Mammary epithelial cell (primary cell): Measurements from ENCODE around the gene TIGD4.

Experiments used
- EZH2 ChIP-seq: IDR thresholded peaks from 2 replicates; pipeline ENCODE4 v1.6.1; 2012; ENCODE audit warnings: low read length, inconsistent platforms, borderline replicate concordance
- TF ChIP-seq, protein P1 (sequence below), 2 donors: IDR thresholded peaks in 1 of 2; conservative IDR thresholded peaks in 1 of 2; 2 replicates each; pipeline ENCODE4 v1.5.1; 2011 to 2012; ENCODE audit warnings: inconsistent platforms in 2 of 2, low read length in 2 of 2, mild to moderate bottlenecking in 2 of 2, control low read depth in 1 of 2, low read depth in 1 of 2; ENCODE audit not compliant: insufficient read depth in 1 of 2; ENCODE audit errors: extremely low read depth in 1 of 2

DNA sequence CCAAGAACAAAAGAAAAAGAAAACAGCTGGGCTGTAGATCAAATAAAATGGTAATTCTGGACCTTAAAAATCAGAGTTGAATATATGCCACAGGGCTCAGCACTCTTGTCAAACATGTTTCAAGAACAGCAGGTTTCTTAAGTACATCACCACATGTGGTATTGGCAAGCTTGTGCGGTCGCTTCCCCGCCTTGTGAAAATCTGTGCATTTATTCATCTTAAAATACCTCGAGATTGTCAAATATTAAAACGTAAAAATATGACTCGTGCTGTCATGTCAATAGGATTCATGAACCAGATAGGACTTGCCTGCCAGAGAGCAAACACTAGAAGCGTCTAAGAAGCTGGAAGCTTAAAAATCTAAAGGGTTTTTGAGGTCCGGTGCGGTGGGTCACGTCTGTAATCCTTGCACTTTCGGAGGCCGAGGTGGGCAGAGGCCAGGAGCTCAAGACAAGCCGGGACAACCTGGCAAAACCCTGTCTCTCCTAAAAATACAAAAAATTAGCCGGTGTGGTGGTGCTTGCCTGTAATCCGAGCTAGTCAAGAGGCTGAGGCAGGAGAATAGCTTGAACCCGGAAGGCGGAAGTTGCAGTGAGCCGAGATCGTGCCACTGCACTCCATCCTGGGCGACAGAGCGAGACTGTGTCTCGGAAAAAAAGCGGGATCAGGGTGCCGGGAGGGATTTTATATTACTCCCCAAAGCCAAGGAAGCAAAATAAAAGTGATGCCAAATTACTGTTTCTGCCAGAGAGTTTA, 59.6 kb downstream of the TIGD4 start:
- TF ChIP-seq, protein P1, sequence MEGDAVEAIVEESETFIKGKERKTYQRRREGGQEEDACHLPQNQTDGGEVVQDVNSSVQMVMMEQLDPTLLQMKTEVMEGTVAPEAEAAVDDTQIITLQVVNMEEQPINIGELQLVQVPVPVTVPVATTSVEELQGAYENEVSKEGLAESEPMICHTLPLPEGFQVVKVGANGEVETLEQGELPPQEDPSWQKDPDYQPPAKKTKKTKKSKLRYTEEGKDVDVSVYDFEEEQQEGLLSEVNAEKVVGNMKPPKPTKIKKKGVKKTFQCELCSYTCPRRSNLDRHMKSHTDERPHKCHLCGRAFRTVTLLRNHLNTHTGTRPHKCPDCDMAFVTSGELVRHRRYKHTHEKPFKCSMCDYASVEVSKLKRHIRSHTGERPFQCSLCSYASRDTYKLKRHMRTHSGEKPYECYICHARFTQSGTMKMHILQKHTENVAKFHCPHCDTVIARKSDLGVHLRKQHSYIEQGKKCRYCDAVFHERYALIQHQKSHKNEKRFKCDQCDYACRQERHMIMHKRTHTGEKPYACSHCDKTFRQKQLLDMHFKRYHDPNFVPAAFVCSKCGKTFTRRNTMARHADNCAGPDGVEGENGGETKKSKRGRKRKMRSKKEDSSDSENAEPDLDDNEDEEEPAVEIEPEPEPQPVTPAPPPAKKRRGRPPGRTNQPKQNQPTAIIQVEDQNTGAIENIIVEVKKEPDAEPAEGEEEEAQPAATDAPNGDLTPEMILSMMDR (conservative IDR thresholded peaks at IDR 0.05 in 1 of 2, IDR thresholded peaks at IDR 0.05 in 1 of 2; ENCODE audit: extremely low read depth in 1 of 2, insufficient read depth in 1 of 2, low read depth in 1 of 2, low read length in 2 of 2) = no peak
- TF ChIP-seq EZH2 = no peak
